IMR-90 (cell line): ENCODE results near the gene FBXL13.

ENCODE experiments used
- CEBPB ChIP-seq: IDR thresholded peaks from 2 replicates; pipeline ENCODE4 v1.6.1; 2012; ENCODE audit warnings: low read depth, low read length, improper control_type of control experiment
- MAFK ChIP-seq: IDR thresholded peaks from 2 replicates; pipeline ENCODE4 v1.6.1; 2012; ENCODE audit warnings: low read depth, low read length, improper control_type of control experiment
- MAZ ChIP-seq: IDR thresholded peaks from 2 replicates; pipeline ENCODE4 v1.6.1; 2012; ENCODE audit warnings: low read depth, mild to moderate bottlenecking, low read length, improper control_type of control experiment, moderate library complexity, borderline replicate concordance
- POLR2A ChIP-seq: IDR thresholded peaks from 2 replicates; pipeline ENCODE4 v1.6.1; 2012; ENCODE audit warnings: mild to moderate bottlenecking, low read depth, low read length
- RCOR1 ChIP-seq: IDR thresholded peaks from 2 replicates; pipeline ENCODE4 v1.6.1; 2012; ENCODE audit warnings: mild to moderate bottlenecking, low read length, improper control_type of control experiment; ENCODE audit not compliant: insufficient replicate concordance
- RFX5 ChIP-seq: IDR thresholded peaks from 2 replicates; pipeline ENCODE4 v1.8.0; 2012; ENCODE audit warnings: low read depth, mild to moderate bottlenecking, low read length, moderate library complexity
- SMC3 ChIP-seq: fragments of 150-350 bp; IDR thresholded peaks from 2 replicates; pipeline ENCODE4 v1.6.1; 2016; ENCODE audit warnings: low read depth, mild to moderate bottlenecking, antibody characterized with exemption, low read length, moderate library complexity
- TF ChIP-seq, protein P1 (sequence below): conservative IDR thresholded peaks from 2 replicates; pipeline ENCODE4 v1.5.1; 2012; ENCODE audit warnings: mild to moderate bottlenecking, low read depth, low read length, improper control_type of control experiment
- TF ChIP-seq, protein P2 (sequence below): fragments of 150-350 bp; IDR thresholded peaks from 2 replicates; pipeline ENCODE4 v1.6.1; 2016; ENCODE audit warnings: low read depth, mild to moderate bottlenecking, low read length, moderate library complexity, borderline replicate concordance
- TF ChIP-seq, protein P3 (sequence below): fragments of 150-350 bp; IDR thresholded peaks from 2 replicates; pipeline ENCODE4 v1.6.1; 2017; ENCODE audit warnings: mild to moderate bottlenecking, antibody characterized with exemption, low read length, low read depth

DNA sequence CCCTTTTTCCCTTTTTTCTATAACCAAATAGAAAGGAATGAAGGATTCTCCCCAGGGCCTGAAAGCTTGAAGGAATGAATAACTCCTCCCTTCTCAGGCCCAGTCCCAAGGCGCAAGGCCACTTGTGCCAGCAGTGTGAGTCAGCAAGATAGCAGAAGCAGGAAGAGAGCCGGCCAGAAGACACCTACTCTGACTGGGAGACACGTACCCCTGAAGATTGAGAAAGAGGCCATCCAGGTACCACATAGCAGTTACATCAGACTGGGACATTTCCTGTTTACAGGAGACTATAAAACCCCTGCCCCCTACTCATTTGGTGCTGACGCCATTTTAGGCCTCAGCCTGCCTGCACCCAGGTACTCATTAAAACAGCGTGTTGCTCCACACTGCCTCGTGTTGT, 96.3 kb downstream of the FBXL13 start:
- peak; percentile 81 for TF ChIP-seq CEBPB
- TF ChIP-seq, protein P1, sequence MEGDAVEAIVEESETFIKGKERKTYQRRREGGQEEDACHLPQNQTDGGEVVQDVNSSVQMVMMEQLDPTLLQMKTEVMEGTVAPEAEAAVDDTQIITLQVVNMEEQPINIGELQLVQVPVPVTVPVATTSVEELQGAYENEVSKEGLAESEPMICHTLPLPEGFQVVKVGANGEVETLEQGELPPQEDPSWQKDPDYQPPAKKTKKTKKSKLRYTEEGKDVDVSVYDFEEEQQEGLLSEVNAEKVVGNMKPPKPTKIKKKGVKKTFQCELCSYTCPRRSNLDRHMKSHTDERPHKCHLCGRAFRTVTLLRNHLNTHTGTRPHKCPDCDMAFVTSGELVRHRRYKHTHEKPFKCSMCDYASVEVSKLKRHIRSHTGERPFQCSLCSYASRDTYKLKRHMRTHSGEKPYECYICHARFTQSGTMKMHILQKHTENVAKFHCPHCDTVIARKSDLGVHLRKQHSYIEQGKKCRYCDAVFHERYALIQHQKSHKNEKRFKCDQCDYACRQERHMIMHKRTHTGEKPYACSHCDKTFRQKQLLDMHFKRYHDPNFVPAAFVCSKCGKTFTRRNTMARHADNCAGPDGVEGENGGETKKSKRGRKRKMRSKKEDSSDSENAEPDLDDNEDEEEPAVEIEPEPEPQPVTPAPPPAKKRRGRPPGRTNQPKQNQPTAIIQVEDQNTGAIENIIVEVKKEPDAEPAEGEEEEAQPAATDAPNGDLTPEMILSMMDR = no peak
- TF ChIP-seq POLR2A = no peak
- peak; percentile 38 for TF ChIP-seq MAFK
- no peak for TF ChIP-seq MAZ
- no peak for TF ChIP-seq RCOR1
- TF ChIP-seq, protein P2, sequence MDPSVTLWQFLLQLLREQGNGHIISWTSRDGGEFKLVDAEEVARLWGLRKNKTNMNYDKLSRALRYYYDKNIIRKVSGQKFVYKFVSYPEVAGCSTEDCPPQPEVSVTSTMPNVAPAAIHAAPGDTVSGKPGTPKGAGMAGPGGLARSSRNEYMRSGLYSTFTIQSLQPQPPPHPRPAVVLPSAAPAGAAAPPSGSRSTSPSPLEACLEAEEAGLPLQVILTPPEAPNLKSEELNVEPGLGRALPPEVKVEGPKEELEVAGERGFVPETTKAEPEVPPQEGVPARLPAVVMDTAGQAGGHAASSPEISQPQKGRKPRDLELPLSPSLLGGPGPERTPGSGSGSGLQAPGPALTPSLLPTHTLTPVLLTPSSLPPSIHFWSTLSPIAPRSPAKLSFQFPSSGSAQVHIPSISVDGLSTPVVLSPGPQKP = no peak
- TF ChIP-seq SMC3 = no peak
- TF ChIP-seq, protein P3, sequence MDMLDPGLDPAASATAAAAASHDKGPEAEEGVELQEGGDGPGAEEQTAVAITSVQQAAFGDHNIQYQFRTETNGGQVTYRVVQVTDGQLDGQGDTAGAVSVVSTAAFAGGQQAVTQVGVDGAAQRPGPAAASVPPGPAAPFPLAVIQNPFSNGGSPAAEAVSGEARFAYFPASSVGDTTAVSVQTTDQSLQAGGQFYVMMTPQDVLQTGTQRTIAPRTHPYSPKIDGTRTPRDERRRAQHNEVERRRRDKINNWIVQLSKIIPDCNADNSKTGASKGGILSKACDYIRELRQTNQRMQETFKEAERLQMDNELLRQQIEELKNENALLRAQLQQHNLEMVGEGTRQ = no peak
- TF ChIP-seq RFX5 = no peak
